Measurements from ENCODE around the gene SMAD3.

SMAD3 gene

DNA sequence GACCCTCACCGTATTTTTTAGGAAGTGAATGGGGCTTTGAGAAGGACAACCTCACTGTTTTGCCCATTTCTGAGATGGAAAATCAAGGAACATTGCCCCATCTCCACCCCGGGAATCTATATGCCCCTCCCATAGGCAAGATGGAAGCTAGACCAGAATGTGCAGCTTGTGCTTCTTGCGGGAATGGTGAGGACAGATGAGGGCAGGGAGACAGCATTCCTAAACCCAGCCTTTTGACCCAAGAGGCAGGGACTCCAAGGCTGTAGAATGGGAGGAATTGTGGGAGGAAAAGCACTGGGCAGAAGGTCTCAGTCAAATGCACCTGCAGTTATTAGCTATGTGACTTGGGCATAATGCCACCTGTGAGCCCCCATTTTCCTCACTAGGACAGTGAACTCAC, 66.9 kb downstream of the SMAD3 start:
- Histone ChIP-seq H3K4me3 (no peak overlapping the region), H3K27ac (peak overlapping the region; percentile 80; the same call in 1 of the 2 replicates), H3K4me2 (peak overlapping the region; percentile 93), H3K27me3 (no peaks in the 10 kb centered on the region), H4K20me1 (peaks cover 98% of the 10 kb centered on the region), H3K9me3 (no peaks in the 10 kb centered on the region), H3K4me1 (peaks cover 97% of the 10 kb centered on the region), H3K36me3 (peaks cover 24% of the 10 kb centered on the region), H3K9ac (no peak overlapping the region)
- no peak for TF ChIP-seq Cebpa-rat (IDR thresholded peaks at IDR 0.05)

DNA sequence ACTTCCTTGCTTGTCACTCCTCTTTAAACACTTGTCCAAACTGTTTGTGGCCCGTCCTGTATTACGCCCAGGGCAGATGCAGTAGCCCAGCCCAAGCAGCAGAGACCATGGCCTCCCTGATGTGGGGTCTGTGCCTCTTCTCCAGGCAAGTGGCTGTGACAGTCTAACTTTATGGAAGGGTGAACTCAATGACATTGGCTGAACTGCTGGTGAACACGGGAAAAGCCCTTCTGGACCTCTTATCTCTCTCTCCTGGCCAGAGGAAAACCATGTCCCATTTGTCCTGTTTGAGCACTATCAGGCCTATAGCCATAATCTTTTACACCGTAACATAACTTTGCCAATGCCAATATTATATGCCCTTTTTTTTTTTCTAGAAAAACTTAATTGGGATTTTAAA, 67.6 kb downstream of the SMAD3 start:
- Histone ChIP-seq H3K9ac (no peak overlapping the region), H3K27ac (peak overlapping the region; percentile 80; the same call in 1 of the 2 replicates), H3K4me2 (peak overlapping the region; percentile 93), H3K9me3 (no peaks in the 10 kb centered on the region), H3K4me1 (peaks cover 97% of the 10 kb centered on the region), H3K27me3 (no peaks in the 10 kb centered on the region), H3K36me3 (peaks cover 20% of the 10 kb centered on the region), H4K20me1 (peaks cover 98% of the 10 kb centered on the region), H3K4me3 (no peak overlapping the region)
- TF ChIP-seq Cebpa-rat (IDR thresholded peaks at IDR 0.05) = no peak

DNA sequence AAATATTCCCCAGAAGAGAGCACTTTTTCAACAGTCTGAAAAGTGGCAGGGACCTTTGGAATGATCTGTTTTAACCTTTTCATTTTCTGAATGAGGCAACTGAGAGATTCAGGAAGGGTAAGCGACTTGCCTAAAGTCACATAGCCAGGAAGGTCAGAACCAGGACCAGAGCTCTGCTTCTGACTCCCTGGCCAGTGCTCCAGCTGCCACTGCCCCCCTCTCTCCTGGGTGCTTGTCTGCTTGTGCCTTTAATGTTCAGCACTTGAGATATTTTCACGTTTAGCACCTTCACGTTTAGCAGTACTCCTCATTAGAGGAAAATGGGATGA, 68.3 kb downstream of the SMAD3 start:
- no peaks in the 10 kb centered on the region for H3K27me3 ChIP-seq
- H3K4me2 ChIP-seq = peak overlapping the region; percentile 93
- no peaks in the 10 kb centered on the region for H3K9me3 ChIP-seq
- peaks cover 98% of the 10 kb centered on the region for H4K20me1 ChIP-seq
- H3K27ac ChIP-seq = peak overlapping the region; percentile 80
- peak overlapping the region; percentile 46; the same call in 1 of the 2 replicates for H3K4me3 ChIP-seq
- H3K9ac ChIP-seq = peak overlapping the region; percentile 35; the same call in 1 of the 2 replicates
- no peak for TF ChIP-seq Cebpa-rat (IDR thresholded peaks at IDR 0.05)
- H3K36me3 ChIP-seq = peaks cover 17% of the 10 kb centered on the region
- H3K4me1 ChIP-seq = peaks cover 97% of the 10 kb centered on the region

DNA sequence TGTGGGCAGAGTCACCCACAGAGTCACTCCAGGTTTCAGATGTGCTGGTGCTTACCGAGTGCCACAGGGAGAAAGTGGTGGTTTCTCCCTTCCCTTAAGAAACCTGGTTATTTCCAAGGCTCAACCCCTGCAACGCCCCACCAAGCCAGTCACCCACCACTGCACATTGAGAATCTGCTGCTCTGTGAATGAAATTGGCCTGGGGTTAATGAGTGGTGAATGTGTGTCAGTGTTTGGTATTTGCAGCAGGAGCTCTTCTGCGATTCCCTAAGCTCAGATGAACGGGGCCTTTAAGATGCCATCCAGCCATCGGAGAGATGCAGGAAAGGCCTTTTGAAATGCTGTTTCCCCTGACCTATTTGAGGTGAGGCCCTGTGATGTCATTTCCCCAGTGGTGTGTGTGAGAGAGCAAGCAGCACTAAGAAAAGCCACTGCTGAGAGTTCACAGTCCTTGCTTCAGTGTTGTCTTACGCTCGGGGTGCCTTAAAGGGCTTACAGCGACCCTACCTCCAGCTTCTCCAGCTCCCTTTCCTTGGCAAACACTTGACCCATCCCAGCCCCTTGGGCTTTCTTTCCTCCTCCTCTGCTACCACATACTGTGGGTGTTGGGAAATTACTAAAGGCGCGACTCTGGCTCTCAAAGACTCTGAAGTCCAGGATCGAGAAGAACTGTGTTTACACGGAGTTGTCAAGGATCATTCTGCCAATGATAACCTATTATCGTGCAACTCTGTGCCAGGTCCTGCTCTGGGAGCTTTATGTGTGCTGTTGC, 68.9 kb downstream of the SMAD3 start:
- H3K9me3 ChIP-seq = no peaks in the 10 kb centered on the region
- H4K20me1 ChIP-seq = peaks cover 98% of the 10 kb centered on the region
- peak overlapping the region; percentile 93 for H3K4me2 ChIP-seq
- H3K36me3 ChIP-seq = peaks cover 12% of the 10 kb centered on the region; the same call in 1 of the 2 replicates
- no peaks in the 10 kb centered on the region for H3K27me3 ChIP-seq
- no peak for TF ChIP-seq Cebpa-rat (IDR thresholded peaks at IDR 0.05)
- H3K27ac ChIP-seq = peak overlapping the region; percentile 80
- H3K9ac ChIP-seq = peak overlapping the region; percentile 74
- peak overlapping the region; percentile 46 for H3K4me3 ChIP-seq
- H3K4me1 ChIP-seq = peaks cover 97% of the 10 kb centered on the region

DNA sequence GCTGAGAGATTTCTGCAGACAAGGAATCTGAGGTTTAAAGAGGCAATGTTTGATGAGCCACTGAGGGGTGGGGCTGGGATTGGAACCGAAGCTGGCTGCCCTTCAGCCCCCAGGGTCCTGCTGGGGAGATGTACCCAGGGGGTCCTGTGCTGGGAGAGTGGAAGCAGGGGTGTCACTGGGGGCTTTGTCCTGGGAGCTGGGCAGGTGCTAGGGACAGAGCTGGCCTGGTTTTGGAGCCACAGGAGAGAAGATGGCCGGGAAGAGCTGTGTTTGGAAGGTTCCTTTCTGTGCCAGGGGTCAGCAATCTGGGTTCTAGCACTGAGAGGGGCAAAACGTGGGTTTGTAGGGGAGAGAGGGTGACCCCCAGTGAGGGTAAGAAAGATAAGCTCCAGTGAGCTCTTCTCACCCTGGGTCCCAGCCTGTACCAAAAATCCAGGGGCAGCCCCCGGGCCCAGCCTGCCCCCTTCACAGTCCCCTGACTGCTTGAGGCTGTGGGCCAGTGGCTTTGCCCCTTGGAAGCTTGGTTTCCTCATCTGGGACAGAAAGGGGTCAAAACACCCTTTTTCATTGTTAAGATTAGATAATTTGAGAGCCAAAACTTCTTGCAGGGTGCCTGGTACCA, 69.6 kb downstream of the SMAD3 start:
- H3K9me3 ChIP-seq = no peaks in the 10 kb centered on the region
- TF ChIP-seq Cebpa-rat (IDR thresholded peaks at IDR 0.05) = no peak
- H3K4me1 ChIP-seq = peaks cover 100% of the 10 kb centered on the region
- H4K20me1 ChIP-seq = peaks cover 100% of the 10 kb centered on the region
- peak overlapping the region; percentile 74 for H3K9ac ChIP-seq
- peaks cover 6% of the 10 kb centered on the region; the same call in 1 of the 2 replicates for H3K36me3 ChIP-seq
- peak overlapping the region; percentile 80 for H3K27ac ChIP-seq
- H3K4me3 ChIP-seq = peak overlapping the region; percentile 46
- H3K4me2 ChIP-seq = peak overlapping the region; percentile 93
- no peaks in the 10 kb centered on the region for H3K27me3 ChIP-seq

DNA sequence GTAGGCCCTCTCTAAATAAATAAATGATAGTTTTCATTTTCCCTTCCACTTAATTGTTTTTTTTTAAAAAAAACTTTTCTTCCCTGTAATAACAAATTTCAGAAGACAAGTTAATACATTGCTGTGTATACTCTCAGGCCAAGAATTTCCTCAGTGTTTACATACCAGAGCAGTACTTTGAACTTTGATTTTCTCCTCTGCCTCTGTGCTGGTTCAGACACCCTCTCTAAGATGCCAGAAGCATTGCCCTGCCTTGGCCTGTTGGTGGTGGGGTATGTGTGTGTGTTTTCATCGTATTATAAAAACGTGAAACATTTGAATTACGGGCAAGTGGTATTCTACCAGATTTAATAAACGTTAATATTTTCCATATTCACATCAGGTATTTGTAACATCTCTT, 70.1 kb downstream of the SMAD3 start:
- Histone ChIP-seq H3K36me3 (peaks cover 3% of the 10 kb centered on the region; the same call in 1 of the 2 replicates), H3K4me1 (peaks cover 100% of the 10 kb centered on the region), H3K9ac (peak overlapping the region; percentile 74; the same call in 1 of the 2 replicates), H3K4me2 (peak overlapping the region; percentile 93), H3K27me3 (no peaks in the 10 kb centered on the region), H3K4me3 (no peak overlapping the region), H4K20me1 (peaks cover 100% of the 10 kb centered on the region), H3K27ac (peak overlapping the region; percentile 80), H3K9me3 (no peaks in the 10 kb centered on the region)
- TF ChIP-seq Cebpa-rat (IDR thresholded peaks at IDR 0.05) = no peak

DNA sequence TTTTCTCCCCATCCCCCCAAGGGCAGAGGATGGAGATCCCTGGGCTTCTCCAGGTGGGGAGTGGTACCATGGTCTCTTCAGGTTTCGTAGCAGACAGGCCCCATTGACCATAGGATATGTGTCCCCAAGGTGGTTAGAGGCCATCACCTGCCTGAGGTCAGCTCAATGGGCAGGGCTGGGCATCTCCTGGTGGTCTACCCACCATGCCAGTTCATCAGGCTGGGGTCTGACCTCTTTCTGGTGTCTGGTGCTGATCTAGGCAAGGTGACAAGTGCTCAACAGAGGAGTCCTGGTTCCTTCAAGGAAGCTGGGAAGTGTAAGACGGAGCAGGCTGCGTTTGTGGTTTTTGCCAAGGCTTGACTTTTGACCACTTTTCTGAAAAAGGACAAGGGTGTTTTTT, 71.4 kb downstream of the SMAD3 start:
- H3K9ac ChIP-seq = no peak overlapping the region
- H4K20me1 ChIP-seq = peaks cover 100% of the 10 kb centered on the region
- no peak overlapping the region for H3K4me3 ChIP-seq
- H3K4me1 ChIP-seq = peaks cover 100% of the 10 kb centered on the region
- H3K4me2 ChIP-seq = peak overlapping the region; percentile 65
- H3K9me3 ChIP-seq = no peaks in the 10 kb centered on the region
- no peaks in the 10 kb centered on the region for H3K27me3 ChIP-seq
- TF ChIP-seq Cebpa-rat (IDR thresholded peaks at IDR 0.05) = no peak
- H3K27ac ChIP-seq = no peak overlapping the region
- peaks cover 6% of the 10 kb centered on the region; the same call in 1 of the 2 replicates for H3K36me3 ChIP-seq

DNA sequence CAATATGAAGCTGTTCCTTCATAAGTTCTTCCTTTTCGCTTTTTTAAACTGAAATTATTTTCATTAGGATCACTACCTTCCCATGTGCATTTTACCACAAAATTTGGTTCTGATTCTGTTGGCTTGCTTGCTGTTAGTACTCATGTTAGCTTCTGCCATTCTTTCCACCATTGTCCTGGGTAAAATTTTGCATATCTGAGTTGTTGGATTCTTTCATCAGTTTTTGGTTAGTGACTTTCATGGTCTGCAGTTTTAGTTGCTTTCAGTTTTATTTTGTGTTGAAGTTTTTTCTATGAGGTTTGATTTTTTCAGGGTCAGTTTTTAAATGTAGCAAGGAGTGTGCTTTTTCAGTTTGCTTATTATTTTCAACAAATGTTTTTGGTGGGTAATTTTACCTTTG, 71.9 kb downstream of the SMAD3 start:
- Histone ChIP-seq H3K27ac (0 out of 2 replicates have a peak overlapping the region, but pooled peaks have one; percentile 14), H3K9me3 (no peaks in the 10 kb centered on the region), H3K4me2 (peak overlapping the region; percentile 65), H3K4me1 (peaks cover 100% of the 10 kb centered on the region), H3K4me3 (no peak overlapping the region), H3K36me3 (peaks cover 6% of the 10 kb centered on the region; the same call in 1 of the 2 replicates), H4K20me1 (peaks cover 100% of the 10 kb centered on the region), H3K9ac (peak overlapping the region; percentile 38; the same call in 1 of the 2 replicates), H3K27me3 (no peaks in the 10 kb centered on the region)
- TF ChIP-seq Cebpa-rat (IDR thresholded peaks at IDR 0.05) = no peak

DNA sequence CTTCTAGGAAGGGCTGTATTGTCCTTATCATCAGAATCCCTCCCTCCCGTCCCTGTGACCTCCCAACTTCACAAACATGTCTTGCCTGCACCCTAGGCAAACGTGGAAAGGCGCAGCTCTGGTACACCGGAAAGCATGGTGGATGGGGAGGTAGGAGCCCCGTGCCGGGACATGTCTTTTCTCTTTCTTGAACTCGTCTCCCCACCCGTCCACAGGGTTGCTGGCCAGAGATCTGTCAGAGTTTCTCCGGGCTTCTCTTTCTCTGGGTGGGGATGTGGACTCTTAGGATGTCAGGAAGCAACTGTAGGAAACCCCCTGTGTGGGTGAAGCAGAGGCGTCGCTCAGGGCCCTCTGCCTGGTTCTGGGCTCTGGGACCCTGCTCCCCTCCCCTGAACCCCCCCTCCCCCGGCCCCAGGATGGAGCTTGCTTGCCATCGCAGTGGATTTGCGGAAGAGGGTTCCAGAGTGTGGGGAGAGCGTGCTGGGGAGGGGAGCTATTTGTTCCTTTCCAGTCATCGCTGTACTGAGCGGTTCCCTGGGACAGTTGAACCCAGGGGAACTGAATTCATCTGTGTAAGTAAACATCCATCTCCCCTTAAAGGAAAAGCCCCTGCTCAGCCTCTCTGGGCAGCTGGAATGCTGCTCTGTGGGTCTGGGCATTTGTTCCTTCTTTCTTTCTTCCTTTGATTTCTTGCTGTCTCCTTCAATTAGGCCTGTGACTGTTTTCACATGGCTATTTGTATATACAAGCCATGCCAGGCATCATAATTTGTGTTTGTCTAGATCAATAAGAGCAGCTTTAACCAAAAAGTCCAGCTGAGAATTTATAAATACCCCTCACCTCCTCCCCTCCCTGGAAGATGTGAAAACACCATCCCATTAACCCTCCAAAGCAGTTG, 72.8 kb downstream of the SMAD3 start:
- Histone ChIP-seq H3K9ac (peak overlapping the region; percentile 38; the same call in 1 of the 2 replicates), H3K27me3 (no peaks in the 10 kb centered on the region), H3K9me3 (no peaks in the 10 kb centered on the region), H3K4me2 (peak overlapping the region; percentile 65), H3K4me1 (peaks cover 100% of the 10 kb centered on the region), H4K20me1 (peaks cover 100% of the 10 kb centered on the region), H3K36me3 (peaks cover 6% of the 10 kb centered on the region; the same call in 1 of the 2 replicates), H3K27ac (0 out of 2 replicates have a peak overlapping the region, but pooled peaks have one; percentile 14), H3K4me3 (no peak overlapping the region)
- TF ChIP-seq Cebpa-rat (IDR thresholded peaks at IDR 0.05) = no peak

Measured in BLaER1 (cell line).